ENCODE results near the gene DYSF. TPM values are rescaled to one million over a fixed set of nuclear protein-coding genes. Genes with fewer than 3 reads are reported as not detected.

DYSF gene
- total RNA-seq, 4 donors from 2014 or later: 17.4 to 40.7 (median 18.5) TPM

DNA sequence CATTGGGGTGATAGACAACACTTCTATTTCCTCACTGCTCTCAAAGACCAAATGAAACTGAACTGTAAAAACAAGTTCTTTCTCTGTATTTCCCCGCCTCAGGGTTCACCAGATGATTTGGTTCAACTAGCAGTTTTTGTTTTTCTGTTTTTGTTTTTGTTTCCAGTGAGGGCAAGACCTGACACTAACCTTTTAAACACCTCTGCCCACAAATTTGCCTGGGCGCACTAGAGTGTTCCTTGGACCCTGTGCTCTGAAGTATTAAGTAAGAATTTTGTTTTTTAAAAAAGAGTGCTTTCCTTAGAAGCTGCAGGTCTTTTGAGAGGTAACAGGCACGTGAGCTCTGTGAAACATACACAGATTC, 92.9 kb downstream of the DYSF start:
- 66% methylated on average over 3 of the region's 3 CpGs for WGBS
- intact Hi-C loops (cut with DNase I): loop anchor here (5.0 to 10.0 kb wide), 5 partner anchors 61 to 1039 kb away; no protein-coding TSS in a partner anchor

DNA sequence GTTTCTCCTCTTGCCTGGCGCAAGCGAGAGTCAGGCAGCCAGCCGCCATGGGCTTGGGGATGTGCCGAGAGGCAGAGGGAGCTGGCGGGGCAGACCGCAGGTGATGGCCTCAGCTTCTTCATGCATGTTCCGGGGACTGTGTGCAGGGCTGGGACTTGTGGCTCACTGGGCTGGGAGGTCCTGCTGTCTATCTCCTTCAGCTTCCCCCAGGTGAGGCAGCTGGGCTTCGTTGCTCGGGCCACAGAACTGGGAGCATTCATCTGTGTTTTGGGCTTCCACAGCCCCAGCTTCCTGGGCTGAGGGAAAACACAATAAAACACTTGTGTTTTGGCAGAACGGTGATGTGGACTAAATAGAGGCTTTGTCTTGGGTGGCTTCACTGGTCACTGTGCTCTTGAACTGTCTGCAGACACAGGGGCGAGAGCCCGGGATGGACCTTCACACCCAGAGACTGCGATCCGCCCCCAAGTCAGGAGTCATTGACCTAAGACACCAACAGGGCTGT, 93.5 kb downstream of the DYSF start:
- H3K27me3 ChIP-seq: no peaks in the 10 kb centered on the region
- WGBS: 89% methylated on average over 10 of the region's 14 CpGs
- peaks cover 0 to 24% (median 6%) of the 10 kb centered on the region in 4 donors for H3K36me3 ChIP-seq
- no peak for DNase-seq (ENCODE audit: extremely low spot score)
- intact Hi-C loops (cut with DNase I): loop anchor here (5.0 to 10.0 kb wide), 5 partner anchors 60 to 1038 kb away; no protein-coding TSS in a partner anchor
- peaks cover 3 to 13% (median 10%) of the 10 kb centered on the region in 4 donors for H3K4me1 ChIP-seq
- TF ChIP-seq EP300 (IDR thresholded peaks at IDR 0.05) (no peak), POLR2A (IDR thresholded peaks at IDR 0.05; ENCODE audit: low read depth) (no peak), POLR2AphosphoS5 (IDR thresholded peaks at IDR 0.05) (no peak), CTCF (IDR thresholded peaks at IDR 0.05) (no peak)
- no peak overlapping the region for H3K27ac ChIP-seq (replicated peaks in 1 of 4)
- H3K4me3 ChIP-seq: no peak overlapping the region
- H3K9me3 ChIP-seq: no peaks in the 10 kb centered on the region

More for the DNA sequence above, 92.9 kb downstream of the DYSF start:
- no peaks in the 10 kb centered on the region for H3K27me3 ChIP-seq
- DNase-seq (ENCODE audit: extremely low spot score): no peak
- no peaks in the 10 kb centered on the region for H3K9me3 ChIP-seq
- TF ChIP-seq EP300 (IDR thresholded peaks at IDR 0.05) (no peak), CTCF (IDR thresholded peaks at IDR 0.05) (no peak), POLR2AphosphoS5 (IDR thresholded peaks at IDR 0.05) (no peak), POLR2A (IDR thresholded peaks at IDR 0.05; ENCODE audit: low read depth) (no peak)
- peaks cover 3 to 13% (median 10%) of the 10 kb centered on the region in 4 donors for H3K4me1 ChIP-seq
- H3K27ac ChIP-seq (replicated peaks in 1 of 4): no peak overlapping the region
- H3K36me3 ChIP-seq: peaks cover 0 to 19% (median 4%) of the 10 kb centered on the region in 4 donors
- H3K4me3 ChIP-seq: no peak overlapping the region

- no peak for DNase-seq (ENCODE audit: extremely low spot score)
- TF ChIP-seq EP300 (IDR thresholded peaks at IDR 0.05): no peak
- no peak for TF ChIP-seq CTCF (IDR thresholded peaks at IDR 0.05)
- TF ChIP-seq POLR2A (IDR thresholded peaks at IDR 0.05; ENCODE audit: low read depth): no peak
- TF ChIP-seq POLR2AphosphoS5 (IDR thresholded peaks at IDR 0.05): no peak
- H3K27ac ChIP-seq (replicated peaks in 1 of 4): no peak overlapping the region
- H3K27me3 ChIP-seq: no peaks in the 10 kb centered on the region
- H3K36me3 ChIP-seq: peaks cover 0 to 34% (median 10%) of the 10 kb centered on the region in 4 donors
- WGBS: 84% methylated on average over 13 of the region's 13 CpGs
- intact Hi-C loops (cut with DNase I): loop anchor here (5.0 to 10.0 kb wide), 5 partner anchors 60 to 1037 kb away; no protein-coding TSS in a partner anchor
- no peak overlapping the region for H3K4me3 ChIP-seq
- H3K9me3 ChIP-seq: no peaks in the 10 kb centered on the region
- H3K4me1 ChIP-seq: peaks cover 3 to 13% (median 10%) of the 10 kb centered on the region in 4 donors
Observed at GRCh38 chr2:71547616-71548285, 94.4 kb downstream of the DYSF start.

- H3K4me1 ChIP-seq: peaks cover 3 to 13% (median 10%) of the 10 kb centered on the region in 4 donors
- DNase-seq (ENCODE audit: extremely low spot score): no peak
- H3K36me3 ChIP-seq: peaks cover 0 to 44% (median 21%) of the 10 kb centered on the region in 4 donors
- no peak overlapping the region for H3K4me3 ChIP-seq
- H3K9me3 ChIP-seq: no peaks in the 10 kb centered on the region
- no peaks in the 10 kb centered on the region for H3K27me3 ChIP-seq
- H3K27ac ChIP-seq (replicated peaks in 1 of 4): no peak overlapping the region
- TF ChIP-seq POLR2AphosphoS5 (IDR thresholded peaks at IDR 0.05) (no peak), CTCF (IDR thresholded peaks at IDR 0.05) (peak; percentile 77 to 81 (median 78)), EP300 (IDR thresholded peaks at IDR 0.05) (no peak)
- intact Hi-C loops (cut with DNase I): loop anchor here (5.0 to 10.0 kb wide), 5 partner anchors 58 to 1036 kb away; no protein-coding TSS in a partner anchor
- WGBS: 60% methylated on average over 20 of the region's 21 CpGs
Observed at GRCh38 chr2:71548646-71549425, 95.5 kb downstream of the DYSF start.
